GM23248 (cell line): ENCODE data around the gene PEAK3.

Source experiments
- EZH2 ChIP-seq: fragments of 200-600 bp; sonication (generic); IDR thresholded peaks from 2 replicates; pipeline ENCODE4 v1.6.1; 2018; ENCODE audit warnings: antibody characterized with exemption, mild to moderate bottlenecking; ENCODE audit not compliant: insufficient read depth, poor library complexity, severe bottlenecking
- EZH2phosphoT487 ChIP-seq: fragments of 200-600 bp; sonication (generic); IDR thresholded peaks from 2 replicates; pipeline ENCODE4 v1.6.1; 2018; ENCODE audit warnings: antibody characterized with exemption, moderate library complexity, mild to moderate bottlenecking, low read depth; ENCODE audit not compliant: insufficient read depth

- TF ChIP-seq EZH2 (no peak), EZH2phosphoT487 (no peak)
Observed at GRCh38 chr19:2259336-2259735, 22.6 kb downstream of the PEAK3 start.
